ENCODE results near the gene DHX8.

DNA sequence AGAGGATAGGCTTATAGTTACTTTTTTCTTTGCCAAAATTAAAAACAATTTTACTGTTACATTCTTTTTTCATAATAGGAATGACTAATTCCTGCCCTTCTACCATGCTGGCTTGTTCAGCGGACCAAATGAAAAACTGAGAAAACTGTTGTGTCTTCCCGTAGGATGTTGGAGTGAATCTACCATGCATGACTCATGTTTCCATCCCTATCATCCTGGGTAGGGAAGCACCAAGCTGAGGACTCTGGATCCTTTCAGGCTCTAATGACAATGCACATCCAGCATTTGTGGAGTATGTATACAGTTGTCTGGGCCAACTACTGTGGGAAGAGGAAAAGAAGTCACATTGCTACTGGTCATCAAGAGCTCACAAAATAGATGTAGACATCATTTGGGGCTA is 41.1 kb upstream of the DHX8 start:
- TF ChIP-seq, protein P1, sequence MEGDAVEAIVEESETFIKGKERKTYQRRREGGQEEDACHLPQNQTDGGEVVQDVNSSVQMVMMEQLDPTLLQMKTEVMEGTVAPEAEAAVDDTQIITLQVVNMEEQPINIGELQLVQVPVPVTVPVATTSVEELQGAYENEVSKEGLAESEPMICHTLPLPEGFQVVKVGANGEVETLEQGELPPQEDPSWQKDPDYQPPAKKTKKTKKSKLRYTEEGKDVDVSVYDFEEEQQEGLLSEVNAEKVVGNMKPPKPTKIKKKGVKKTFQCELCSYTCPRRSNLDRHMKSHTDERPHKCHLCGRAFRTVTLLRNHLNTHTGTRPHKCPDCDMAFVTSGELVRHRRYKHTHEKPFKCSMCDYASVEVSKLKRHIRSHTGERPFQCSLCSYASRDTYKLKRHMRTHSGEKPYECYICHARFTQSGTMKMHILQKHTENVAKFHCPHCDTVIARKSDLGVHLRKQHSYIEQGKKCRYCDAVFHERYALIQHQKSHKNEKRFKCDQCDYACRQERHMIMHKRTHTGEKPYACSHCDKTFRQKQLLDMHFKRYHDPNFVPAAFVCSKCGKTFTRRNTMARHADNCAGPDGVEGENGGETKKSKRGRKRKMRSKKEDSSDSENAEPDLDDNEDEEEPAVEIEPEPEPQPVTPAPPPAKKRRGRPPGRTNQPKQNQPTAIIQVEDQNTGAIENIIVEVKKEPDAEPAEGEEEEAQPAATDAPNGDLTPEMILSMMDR (IDR thresholded peaks at IDR 0.05; ENCODE audit: insufficient read depth, low read length): no peak
- TF ChIP-seq POLR2AphosphoS5 (IDR thresholded peaks at IDR 0.05; ENCODE audit: low read depth) (no peak), SPI1 (IDR thresholded peaks at IDR 0.05; ENCODE audit: borderline replicate concordance, low read depth) (no peak)
- TF ChIP-seq, protein P2, sequence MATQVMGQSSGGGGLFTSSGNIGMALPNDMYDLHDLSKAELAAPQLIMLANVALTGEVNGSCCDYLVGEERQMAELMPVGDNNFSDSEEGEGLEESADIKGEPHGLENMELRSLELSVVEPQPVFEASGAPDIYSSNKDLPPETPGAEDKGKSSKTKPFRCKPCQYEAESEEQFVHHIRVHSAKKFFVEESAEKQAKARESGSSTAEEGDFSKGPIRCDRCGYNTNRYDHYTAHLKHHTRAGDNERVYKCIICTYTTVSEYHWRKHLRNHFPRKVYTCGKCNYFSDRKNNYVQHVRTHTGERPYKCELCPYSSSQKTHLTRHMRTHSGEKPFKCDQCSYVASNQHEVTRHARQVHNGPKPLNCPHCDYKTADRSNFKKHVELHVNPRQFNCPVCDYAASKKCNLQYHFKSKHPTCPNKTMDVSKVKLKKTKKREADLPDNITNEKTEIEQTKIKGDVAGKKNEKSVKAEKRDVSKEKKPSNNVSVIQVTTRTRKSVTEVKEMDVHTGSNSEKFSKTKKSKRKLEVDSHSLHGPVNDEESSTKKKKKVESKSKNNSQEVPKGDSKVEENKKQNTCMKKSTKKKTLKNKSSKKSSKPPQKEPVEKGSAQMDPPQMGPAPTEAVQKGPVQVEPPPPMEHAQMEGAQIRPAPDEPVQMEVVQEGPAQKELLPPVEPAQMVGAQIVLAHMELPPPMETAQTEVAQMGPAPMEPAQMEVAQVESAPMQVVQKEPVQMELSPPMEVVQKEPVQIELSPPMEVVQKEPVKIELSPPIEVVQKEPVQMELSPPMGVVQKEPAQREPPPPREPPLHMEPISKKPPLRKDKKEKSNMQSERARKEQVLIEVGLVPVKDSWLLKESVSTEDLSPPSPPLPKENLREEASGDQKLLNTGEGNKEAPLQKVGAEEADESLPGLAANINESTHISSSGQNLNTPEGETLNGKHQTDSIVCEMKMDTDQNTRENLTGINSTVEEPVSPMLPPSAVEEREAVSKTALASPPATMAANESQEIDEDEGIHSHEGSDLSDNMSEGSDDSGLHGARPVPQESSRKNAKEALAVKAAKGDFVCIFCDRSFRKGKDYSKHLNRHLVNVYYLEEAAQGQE (IDR thresholded peaks at IDR 0.05; ENCODE audit: insufficient replicate concordance, low read depth): no peak
